OCI-LY3 (cell line): ENCODE data around the gene SRPK2.

Experiments
- CTCF ChIP-seq: fragments of 200-600, 300-600 bp; sonication (generic); IDR thresholded peaks from 2 replicates; pipeline ENCODE4 v1.5.1; 2014; ENCODE audit warnings: antibody characterized with exemption, low read length, low read depth
- EZH2phosphoT487 ChIP-seq: fragments of 200-600 bp; shearing (Covaris generic); IDR thresholded peaks from 2 replicates; pipeline ENCODE4 v1.6.1; 2018; ENCODE audit warnings: antibody characterized with exemption, mixed run types, low read depth

- TF ChIP-seq CTCF (no peak), EZH2phosphoT487 (no peak)
Measured at GRCh38 chr7:105189859-105190492, 198.7 kb downstream of the SRPK2 start.
